KMS-11 (cell line): Measurements from ENCODE around the gene C3orf52.

Experiments used
- H2AFZ ChIP-seq: fragments of 200-600 bp; sonication (generic); 2 replicates; pipeline ENCODE4 v1.6.1; 2016; ENCODE audit warnings: antibody characterized with exemption, mixed run types, low read depth
- H3K27ac ChIP-seq: fragments of 200-600 bp; sonication (generic); 2 replicates; pipeline ENCODE4 v1.6.1; 2016; ENCODE audit warnings: mild to moderate bottlenecking, mixed run types
- H3K27me3 ChIP-seq: fragments of 200-600 bp; sonication (generic); 2 replicates; pipeline ENCODE4 v1.6.1; 2017; ENCODE audit warnings: mild to moderate bottlenecking, low read depth, mixed run types, moderate library complexity; ENCODE audit not compliant: insufficient read depth
- H3K36me3 ChIP-seq: fragments of 200-600 bp; sonication (generic); 2 replicates; pipeline ENCODE4 v1.6.1; 2017; ENCODE audit warnings: mild to moderate bottlenecking, mixed run types; ENCODE audit not compliant: insufficient read depth
- H3K4me1 ChIP-seq: fragments of 200-600 bp; sonication (generic); 2 replicates; pipeline ENCODE4 v1.6.1; 2016; ENCODE audit warnings: mild to moderate bottlenecking, low read depth, mixed run types; ENCODE audit not compliant: poor library complexity, severe bottlenecking
- H3K4me2 ChIP-seq: fragments of 200-600 bp; sonication (generic); 2 replicates; pipeline ENCODE4 v1.7.0; 2016; ENCODE audit warnings: mild to moderate bottlenecking, mixed run types
- H3K4me3 ChIP-seq: fragments of 200-600 bp; sonication (generic); IDR thresholded peaks from 2 replicates; pipeline ENCODE4 v1.6.1; 2017; ENCODE audit warnings: low read depth, low read length, mixed read lengths; ENCODE audit not compliant: insufficient read depth
- H3K79me2 ChIP-seq: fragments of 200-600 bp; sonication (generic); 2 replicates; pipeline ENCODE4 v1.6.1; 2016; ENCODE audit warnings: low read depth, mixed run types; ENCODE audit not compliant: insufficient read depth
- H3K9ac ChIP-seq: fragments of 200-600 bp; sonication (generic); 2 replicates; pipeline ENCODE4 v1.6.1; 2016; ENCODE audit warnings: mild to moderate bottlenecking, mixed run types
- H4K20me1 ChIP-seq: fragments of 200-600 bp; sonication (generic); 2 replicates; pipeline ENCODE4 v1.6.1; 2016; ENCODE audit warnings: mild to moderate bottlenecking, mixed run types; ENCODE audit not compliant: insufficient read depth
- TF ChIP-seq, protein P1 (sequence below): fragments of 200-600 bp; sonication (generic); conservative IDR thresholded peaks from 2 replicates; pipeline ENCODE4 v1.6.1; 2017; ENCODE audit warnings: low read depth, mild to moderate bottlenecking, antibody characterized with exemption, low read length, moderate library complexity, mixed read lengths

Gene C3orf52

GRCh38 chr3:112084980-112085705, 1.0 kb upstream of the C3orf52 start:
- Histone ChIP-seq H3K4me3 (no peak overlapping the region), H3K27me3 (no peaks in the 10 kb centered on the region), H3K4me2 (peak overlapping the region; percentile 86; the same call in 1 of the 2 replicates), H3K36me3 (no peaks in the 10 kb centered on the region), H3K4me1 (peaks cover 29% of the 10 kb centered on the region), H2AFZ (no peak overlapping the region), H4K20me1 (no peaks in the 10 kb centered on the region), H3K27ac (no peak overlapping the region), H3K9ac (no peak overlapping the region), H3K79me2 (no peaks in the 10 kb centered on the region)
- TF ChIP-seq, protein P1, sequence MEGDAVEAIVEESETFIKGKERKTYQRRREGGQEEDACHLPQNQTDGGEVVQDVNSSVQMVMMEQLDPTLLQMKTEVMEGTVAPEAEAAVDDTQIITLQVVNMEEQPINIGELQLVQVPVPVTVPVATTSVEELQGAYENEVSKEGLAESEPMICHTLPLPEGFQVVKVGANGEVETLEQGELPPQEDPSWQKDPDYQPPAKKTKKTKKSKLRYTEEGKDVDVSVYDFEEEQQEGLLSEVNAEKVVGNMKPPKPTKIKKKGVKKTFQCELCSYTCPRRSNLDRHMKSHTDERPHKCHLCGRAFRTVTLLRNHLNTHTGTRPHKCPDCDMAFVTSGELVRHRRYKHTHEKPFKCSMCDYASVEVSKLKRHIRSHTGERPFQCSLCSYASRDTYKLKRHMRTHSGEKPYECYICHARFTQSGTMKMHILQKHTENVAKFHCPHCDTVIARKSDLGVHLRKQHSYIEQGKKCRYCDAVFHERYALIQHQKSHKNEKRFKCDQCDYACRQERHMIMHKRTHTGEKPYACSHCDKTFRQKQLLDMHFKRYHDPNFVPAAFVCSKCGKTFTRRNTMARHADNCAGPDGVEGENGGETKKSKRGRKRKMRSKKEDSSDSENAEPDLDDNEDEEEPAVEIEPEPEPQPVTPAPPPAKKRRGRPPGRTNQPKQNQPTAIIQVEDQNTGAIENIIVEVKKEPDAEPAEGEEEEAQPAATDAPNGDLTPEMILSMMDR = no peak

GRCh38 chr3:112085735-112086075, 484 bp upstream of the C3orf52 start:
- H3K4me1 ChIP-seq = peaks cover 35% of the 10 kb centered on the region
- TF ChIP-seq, protein P1 = no peak
- H4K20me1 ChIP-seq = no peaks in the 10 kb centered on the region
- no peak overlapping the region for H3K9ac ChIP-seq
- H3K36me3 ChIP-seq = no peaks in the 10 kb centered on the region
- no peaks in the 10 kb centered on the region for H3K27me3 ChIP-seq
- peak overlapping the region; percentile 86 for H3K4me2 ChIP-seq
- no peak overlapping the region for H3K27ac ChIP-seq
- no peak overlapping the region for H3K4me3 ChIP-seq
- peak overlapping the region; percentile 86 for H2AFZ ChIP-seq
- H3K79me2 ChIP-seq = no peaks in the 10 kb centered on the region

- Histone ChIP-seq H3K36me3 (no peaks in the 10 kb centered on the region), H3K9ac (peak overlapping the region; percentile 61; the same call in 1 of the 2 replicates), H3K4me2 (peak overlapping the region; percentile 86)
Measured at GRCh38 chr3:112086875-112087524, 811 bp downstream of the C3orf52 start.

GRCh38 chr3:112087746-112088145, 1.6 kb downstream of the C3orf52 start:
- Histone ChIP-seq H3K27me3 (no peaks in the 10 kb centered on the region), H3K4me3 (no peak overlapping the region), H3K4me2 (no peak overlapping the region), H3K79me2 (no peaks in the 10 kb centered on the region), H3K9ac (no peak overlapping the region), H4K20me1 (no peaks in the 10 kb centered on the region), H3K27ac (no peak overlapping the region), H2AFZ (no peak overlapping the region), H3K4me1 (peaks cover 54% of the 10 kb centered on the region), H3K36me3 (no peaks in the 10 kb centered on the region)
- TF ChIP-seq, protein P1 = no peak

More at GRCh38 chr3:112086875-112087524, 811 bp downstream of the C3orf52 start:
- TF ChIP-seq, protein P1 = no peak
- H3K4me3 ChIP-seq = no peak overlapping the region
- H3K27me3 ChIP-seq = no peaks in the 10 kb centered on the region
- H4K20me1 ChIP-seq = no peaks in the 10 kb centered on the region
- no peaks in the 10 kb centered on the region for H3K79me2 ChIP-seq
- H2AFZ ChIP-seq = peak overlapping the region; percentile 86
- no peak overlapping the region for H3K27ac ChIP-seq
- peaks cover 47% of the 10 kb centered on the region for H3K4me1 ChIP-seq
